ENCODE results near the gene IFNAR1. TPM values are rescaled to one million over a fixed set of nuclear protein-coding genes. Genes with fewer than 3 reads are reported as not detected.
A peak's percentile ranks its signal among the peaks of the same experiment; 100 is the strongest.

Gene IFNAR1
- total and polyA plus RNA-seq, 9 of the 15 experiments (the other 6 are each of a cell fraction or from before 2014, with no cell fraction given): 8.6 to 31.8 (median 14.8) TPM

DNA sequence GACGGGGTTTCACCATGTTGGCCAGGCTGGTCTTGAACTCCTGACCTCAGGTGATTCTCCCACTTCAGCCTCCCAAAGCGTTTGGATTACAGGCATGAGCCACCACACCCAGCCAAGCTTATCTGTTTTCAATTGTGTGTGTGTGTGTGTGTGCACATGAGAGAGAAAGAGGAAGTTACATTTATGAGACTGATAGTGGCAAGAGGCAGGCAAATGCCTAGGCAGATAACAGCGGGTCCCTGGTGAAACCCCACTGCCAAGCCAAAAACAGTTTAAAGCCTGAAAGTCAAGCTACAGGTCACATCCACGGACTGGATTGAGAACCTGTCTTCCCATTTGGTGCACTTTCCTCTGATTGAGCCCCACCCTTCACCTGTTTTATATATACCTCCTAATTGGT, 43.4 kb downstream of the IFNAR1 start (continued):
- peak; percentile 49; the same call in 1 of the 2 replicates for TF ChIP-seq MTA1 (IDR thresholded peaks at IDR 0.05; ENCODE audit: borderline replicate concordance)
- TF ChIP-seq ZKSCAN8 (CRISPR knock-in tag; IDR thresholded peaks at IDR 0.05): no peak
- no peak for TF ChIP-seq ZNF347 (CRISPR knock-in tag; IDR thresholded peaks at IDR 0.05; ENCODE audit: low read depth)
- no peak for TF ChIP-seq ZNF583 (CRISPR knock-in tag; IDR thresholded peaks at IDR 0.05)
- TF ChIP-seq, protein P1, sequence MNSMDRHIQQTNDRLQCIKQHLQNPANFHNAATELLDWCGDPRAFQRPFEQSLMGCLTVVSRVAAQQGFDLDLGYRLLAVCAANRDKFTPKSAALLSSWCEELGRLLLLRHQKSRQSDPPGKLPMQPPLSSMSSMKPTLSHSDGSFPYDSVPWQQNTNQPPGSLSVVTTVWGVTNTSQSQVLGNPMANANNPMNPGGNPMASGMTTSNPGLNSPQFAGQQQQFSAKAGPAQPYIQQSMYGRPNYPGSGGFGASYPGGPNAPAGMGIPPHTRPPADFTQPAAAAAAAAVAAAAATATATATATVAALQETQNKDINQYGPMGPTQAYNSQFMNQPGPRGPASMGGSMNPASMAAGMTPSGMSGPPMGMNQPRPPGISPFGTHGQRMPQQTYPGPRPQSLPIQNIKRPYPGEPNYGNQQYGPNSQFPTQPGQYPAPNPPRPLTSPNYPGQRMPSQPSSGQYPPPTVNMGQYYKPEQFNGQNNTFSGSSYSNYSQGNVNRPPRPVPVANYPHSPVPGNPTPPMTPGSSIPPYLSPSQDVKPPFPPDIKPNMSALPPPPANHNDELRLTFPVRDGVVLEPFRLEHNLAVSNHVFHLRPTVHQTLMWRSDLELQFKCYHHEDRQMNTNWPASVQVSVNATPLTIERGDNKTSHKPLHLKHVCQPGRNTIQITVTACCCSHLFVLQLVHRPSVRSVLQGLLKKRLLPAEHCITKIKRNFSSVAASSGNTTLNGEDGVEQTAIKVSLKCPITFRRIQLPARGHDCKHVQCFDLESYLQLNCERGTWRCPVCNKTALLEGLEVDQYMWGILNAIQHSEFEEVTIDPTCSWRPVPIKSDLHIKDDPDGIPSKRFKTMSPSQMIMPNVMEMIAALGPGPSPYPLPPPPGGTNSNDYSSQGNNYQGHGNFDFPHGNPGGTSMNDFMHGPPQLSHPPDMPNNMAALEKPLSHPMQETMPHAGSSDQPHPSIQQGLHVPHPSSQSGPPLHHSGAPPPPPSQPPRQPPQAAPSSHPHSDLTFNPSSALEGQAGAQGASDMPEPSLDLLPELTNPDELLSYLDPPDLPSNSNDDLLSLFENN (IDR thresholded peaks at IDR 0.05; ENCODE audit: low read depth in 2 of 2, low read length in 2 of 2): no peak
- no peak for TF ChIP-seq HSF4 (CRISPR knock-in tag; IDR thresholded peaks at IDR 0.05; ENCODE audit: borderline replicate concordance)
- TF ChIP-seq ZFP30 (CRISPR knock-in tag; IDR thresholded peaks at IDR 0.05; ENCODE audit: borderline replicate concordance): no peak
- no peak for TF ChIP-seq TCF7L2 (IDR thresholded peaks at IDR 0.05; ENCODE audit: low read depth, low read length)
- no peak for TF ChIP-seq ZBTB43 (CRISPR knock-in tag; IDR thresholded peaks at IDR 0.05)
- no peak for TF ChIP-seq DIDO1 (tag; IDR thresholded peaks at IDR 0.05; ENCODE audit: low read depth)
- TF ChIP-seq ZNF830 (CRISPR knock-in tag; IDR thresholded peaks at IDR 0.05): no peak
- TF ChIP-seq ZNF24 (IDR thresholded peaks at IDR 0.05): no peak
- no peak for TF ChIP-seq ZNF699 (CRISPR knock-in tag; IDR thresholded peaks at IDR 0.05; ENCODE audit: insufficient replicate concordance)
- TF ChIP-seq CCAR2 (IDR thresholded peaks at IDR 0.05; ENCODE audit: low read depth, low read length): no peak
- TF ChIP-seq, protein P2, sequence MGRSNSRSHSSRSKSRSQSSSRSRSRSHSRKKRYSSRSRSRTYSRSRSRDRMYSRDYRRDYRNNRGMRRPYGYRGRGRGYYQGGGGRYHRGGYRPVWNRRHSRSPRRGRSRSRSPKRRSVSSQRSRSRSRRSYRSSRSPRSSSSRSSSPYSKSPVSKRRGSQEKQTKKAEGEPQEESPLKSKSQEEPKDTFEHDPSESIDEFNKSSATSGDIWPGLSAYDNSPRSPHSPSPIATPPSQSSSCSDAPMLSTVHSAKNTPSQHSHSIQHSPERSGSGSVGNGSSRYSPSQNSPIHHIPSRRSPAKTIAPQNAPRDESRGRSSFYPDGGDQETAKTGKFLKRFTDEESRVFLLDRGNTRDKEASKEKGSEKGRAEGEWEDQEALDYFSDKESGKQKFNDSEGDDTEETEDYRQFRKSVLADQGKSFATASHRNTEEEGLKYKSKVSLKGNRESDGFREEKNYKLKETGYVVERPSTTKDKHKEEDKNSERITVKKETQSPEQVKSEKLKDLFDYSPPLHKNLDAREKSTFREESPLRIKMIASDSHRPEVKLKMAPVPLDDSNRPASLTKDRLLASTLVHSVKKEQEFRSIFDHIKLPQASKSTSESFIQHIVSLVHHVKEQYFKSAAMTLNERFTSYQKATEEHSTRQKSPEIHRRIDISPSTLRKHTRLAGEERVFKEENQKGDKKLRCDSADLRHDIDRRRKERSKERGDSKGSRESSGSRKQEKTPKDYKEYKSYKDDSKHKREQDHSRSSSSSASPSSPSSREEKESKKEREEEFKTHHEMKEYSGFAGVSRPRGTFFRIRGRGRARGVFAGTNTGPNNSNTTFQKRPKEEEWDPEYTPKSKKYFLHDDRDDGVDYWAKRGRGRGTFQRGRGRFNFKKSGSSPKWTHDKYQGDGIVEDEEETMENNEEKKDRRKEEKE (IDR thresholded peaks at IDR 0.05; ENCODE audit: borderline replicate concordance in 1 of 2, control insufficient read depth in 1 of 2, low read depth in 2 of 2, low read length in 1 of 2): no peak
- no peak for TF ChIP-seq SAFB (IDR thresholded peaks at IDR 0.05; ENCODE audit: borderline replicate concordance, low read depth, low read length)
- TF ChIP-seq, protein P3, sequence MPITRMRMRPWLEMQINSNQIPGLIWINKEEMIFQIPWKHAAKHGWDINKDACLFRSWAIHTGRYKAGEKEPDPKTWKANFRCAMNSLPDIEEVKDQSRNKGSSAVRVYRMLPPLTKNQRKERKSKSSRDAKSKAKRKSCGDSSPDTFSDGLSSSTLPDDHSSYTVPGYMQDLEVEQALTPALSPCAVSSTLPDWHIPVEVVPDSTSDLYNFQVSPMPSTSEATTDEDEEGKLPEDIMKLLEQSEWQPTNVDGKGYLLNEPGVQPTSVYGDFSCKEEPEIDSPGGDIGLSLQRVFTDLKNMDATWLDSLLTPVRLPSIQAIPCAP (CRISPR knock-in tag; IDR thresholded peaks at IDR 0.05; ENCODE audit: borderline replicate concordance): no peak
- no peak for TF ChIP-seq ZNF76 (CRISPR knock-in tag; IDR thresholded peaks at IDR 0.05; ENCODE audit: borderline replicate concordance)
- no peak for TF ChIP-seq RFX7 (CRISPR knock-in tag; IDR thresholded peaks at IDR 0.05)
- peak; percentile 91 for TF ChIP-seq ARID1B (IDR thresholded peaks at IDR 0.05)
- peak; percentile 23; the same call in 1 of the 2 replicates for TF ChIP-seq MBD2 (IDR thresholded peaks at IDR 0.05; ENCODE audit: borderline replicate concordance, low read depth)
